SHP77 (cell line): ENCODE measurements around the gene CNTNAP2.

Source experiments
- DNase-seq, 2 experiments: peaks; one replicate each; lab custom pipeline; 2025; lab: John Stamatoyannopoulos, UW

Gene CNTNAP2

DNA sequence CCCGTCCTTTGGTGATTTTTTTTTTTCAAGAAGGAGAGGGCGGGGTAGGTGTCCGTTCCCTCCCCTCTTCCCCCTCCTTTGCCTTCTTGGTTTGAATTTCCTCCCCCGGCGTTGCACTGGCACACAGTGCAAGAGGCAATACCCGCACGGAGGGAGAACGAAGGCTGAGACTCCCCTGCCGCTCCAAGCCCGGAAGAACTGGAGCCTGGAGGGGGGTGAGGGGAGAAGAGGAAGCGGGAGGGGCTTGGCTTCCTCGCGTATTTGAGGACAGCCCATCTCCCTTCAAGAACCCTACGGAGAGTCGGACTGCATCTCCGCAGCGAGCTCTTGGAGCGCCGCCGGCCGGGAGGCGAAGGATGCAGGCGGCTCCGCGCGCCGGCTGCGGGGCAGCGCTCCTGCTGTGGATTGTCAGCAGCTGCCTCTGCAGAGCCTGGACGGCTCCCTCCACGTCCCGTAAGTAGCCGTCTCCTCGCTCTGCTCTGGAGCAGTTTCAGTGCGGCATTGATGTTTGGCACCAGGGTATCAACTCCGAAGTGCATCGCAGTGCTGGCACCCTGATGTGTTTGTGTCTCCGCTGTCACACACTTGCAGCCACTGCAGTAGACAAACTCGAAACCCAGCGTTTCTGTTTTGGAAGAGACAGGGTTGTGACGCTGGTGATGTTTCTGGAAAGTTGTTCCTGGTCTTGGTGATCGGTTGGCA is at the start of gene CNTNAP2:
Gene CNTNAP2 (plus strand): TSS at position 281 of the 702 bp plus-strand sequence. CDS start 76 bp downstream, at position 357.
- DNase-seq: peak; percentile 78 to 89

GRCh38 chr7:146067880-146068279 is 48.7 kb upstream of the CNTNAP2 start:
- no peak for DNase-seq

- peak in 1 of 2 experiments; percentile 5 for DNase-seq
Measured at GRCh38 chr7:146074195-146074765, 42.3 kb upstream of the CNTNAP2 start.

- DNase-seq: no peak
Measured at GRCh38 chr7:146076344-146076743, 40.3 kb upstream of the CNTNAP2 start.

DNA sequence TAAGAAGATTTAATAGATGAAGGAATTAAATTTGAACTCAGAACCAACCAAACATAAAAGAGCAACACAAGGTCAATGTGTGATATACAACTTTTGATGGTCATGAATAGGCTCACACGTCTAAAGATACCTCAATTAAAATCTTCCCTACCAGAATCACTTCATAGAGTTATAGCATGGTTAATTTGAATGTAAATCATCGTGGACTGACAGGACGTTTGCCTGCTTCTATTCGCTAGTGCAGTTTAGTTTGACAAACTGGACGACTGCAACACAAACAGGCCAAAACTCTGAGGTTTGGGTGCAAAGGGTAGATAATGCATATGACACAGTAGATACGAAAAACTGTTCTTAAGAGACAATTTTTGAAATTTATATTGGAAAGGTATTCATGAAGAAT is 32.5 kb upstream of the CNTNAP2 start:
- DNase-seq: no peak

- DNase-seq: peak; percentile 7 to 16
Measured at GRCh38 chr7:146090023-146090645, 26.5 kb upstream of the CNTNAP2 start.

DNA sequence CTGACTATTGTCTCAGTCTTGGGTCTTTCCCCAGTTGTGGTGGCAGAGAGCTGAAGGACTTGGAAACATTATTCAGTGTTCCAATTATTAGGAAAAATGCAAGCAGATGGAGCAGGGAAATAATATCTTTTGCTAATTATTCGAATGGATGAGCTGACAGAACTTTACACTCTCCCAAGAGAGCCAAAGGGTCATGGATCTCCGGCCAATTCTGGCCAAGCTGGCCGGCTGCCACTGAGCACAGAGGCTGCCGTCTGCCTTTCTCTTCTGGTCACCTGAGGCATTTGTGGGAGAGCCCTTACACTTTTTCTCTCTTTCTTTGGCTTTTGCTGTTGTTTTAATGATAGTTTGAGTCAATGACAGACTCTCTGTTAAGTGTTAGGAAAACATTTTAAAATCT is 22.2 kb upstream of the CNTNAP2 start:
- DNase-seq: no peak

DNA sequence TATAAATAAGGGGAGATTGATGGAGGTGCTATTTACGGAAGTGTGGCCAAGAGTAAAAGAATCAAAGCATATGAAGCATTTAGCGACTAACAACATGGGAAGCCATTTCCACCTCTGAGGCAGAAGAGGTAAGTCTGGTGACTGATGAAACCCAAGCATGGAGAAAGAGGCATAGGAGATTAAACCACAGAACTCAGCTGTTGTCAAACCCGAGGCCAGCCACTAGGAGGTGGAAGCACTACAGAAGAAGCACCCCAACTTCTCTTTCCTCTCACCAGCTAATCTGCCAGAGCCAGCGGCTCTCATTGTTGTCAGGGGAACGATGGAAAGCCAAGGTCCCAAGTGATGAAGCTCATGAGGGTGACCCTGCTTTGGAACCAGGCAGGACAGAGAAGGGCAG is 19.6 kb upstream of the CNTNAP2 start:
- DNase-seq: no peak

GRCh38 chr7:146106319-146106718 is 10.3 kb upstream of the CNTNAP2 start:
- no peak for DNase-seq

DNA sequence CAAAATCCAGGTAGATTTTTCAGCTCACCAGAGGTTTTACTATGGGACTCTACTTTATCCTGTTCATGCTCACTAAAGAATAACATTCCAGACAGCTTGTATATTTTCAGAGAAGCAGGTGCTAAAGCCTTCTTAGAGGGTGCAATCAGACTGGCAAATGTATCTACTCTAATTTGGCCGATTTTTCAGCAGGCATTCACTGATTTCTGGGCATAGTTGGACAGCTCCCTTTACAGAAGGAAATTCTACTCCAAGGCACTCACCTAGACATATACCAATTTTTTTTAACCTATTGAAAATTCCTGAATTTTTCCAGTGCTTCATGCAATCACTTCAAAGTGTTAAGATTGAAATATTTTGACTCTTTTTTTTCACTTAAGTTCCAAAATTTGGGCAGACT is 3.8 kb upstream of the CNTNAP2 start:
- DNase-seq: no peak

DNA sequence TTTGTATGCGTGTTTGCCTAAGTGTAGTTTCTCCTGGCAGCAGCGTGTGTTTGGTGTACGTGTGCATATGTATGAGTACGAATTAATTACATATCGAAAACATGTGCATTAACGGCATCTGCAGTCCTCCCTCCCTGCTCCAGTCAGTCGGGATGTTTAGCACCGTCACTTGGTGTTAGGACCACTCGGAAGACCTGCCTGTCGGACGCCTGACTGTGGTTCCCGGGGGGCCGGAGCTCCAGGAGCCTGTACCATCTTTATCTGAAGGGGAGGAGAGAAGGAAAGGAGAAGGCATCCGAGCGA is 1.1 kb upstream of the CNTNAP2 start:
- DNase-seq: peak in 1 of 2 experiments; percentile 63

DNA sequence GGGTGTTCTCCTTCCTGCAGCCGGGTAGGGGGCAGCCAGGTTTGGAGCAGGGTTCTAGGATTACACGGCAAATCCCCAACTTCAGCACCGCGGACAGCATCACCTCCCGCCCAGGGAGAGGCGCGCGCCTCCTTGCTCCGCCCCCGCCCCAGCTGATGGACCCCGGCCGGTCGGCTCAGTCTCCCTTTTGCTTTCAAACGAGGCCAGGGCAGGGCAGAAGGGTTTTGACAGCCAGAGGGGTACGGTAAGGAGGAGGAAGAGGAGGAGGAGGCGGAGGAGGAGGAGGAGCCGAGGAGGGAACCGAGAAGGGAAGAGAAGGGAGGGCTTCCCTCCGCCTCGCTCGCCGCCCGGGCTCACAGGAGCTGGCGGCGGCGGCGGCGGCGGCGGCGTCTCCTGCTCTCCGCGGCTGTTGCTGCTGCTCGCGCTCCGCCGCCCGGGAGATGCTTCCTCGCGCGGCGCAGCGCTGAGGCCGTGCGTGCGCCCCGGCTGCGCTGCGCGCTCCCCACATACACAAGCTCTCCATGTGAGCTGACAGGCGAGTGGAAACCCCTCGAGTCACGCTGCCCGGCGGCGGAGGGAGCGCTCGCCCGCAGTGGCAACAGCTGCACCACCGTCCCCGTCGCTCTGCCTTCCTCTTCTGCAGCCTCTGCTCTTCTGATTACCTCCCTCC is 615 bp upstream of the CNTNAP2 start:
- DNase-seq: peak in 1 of 2 experiments; percentile 89

GRCh38 chr7:146117576-146117975 is 975 bp downstream of the CNTNAP2 start:
- no peak for DNase-seq

DNA sequence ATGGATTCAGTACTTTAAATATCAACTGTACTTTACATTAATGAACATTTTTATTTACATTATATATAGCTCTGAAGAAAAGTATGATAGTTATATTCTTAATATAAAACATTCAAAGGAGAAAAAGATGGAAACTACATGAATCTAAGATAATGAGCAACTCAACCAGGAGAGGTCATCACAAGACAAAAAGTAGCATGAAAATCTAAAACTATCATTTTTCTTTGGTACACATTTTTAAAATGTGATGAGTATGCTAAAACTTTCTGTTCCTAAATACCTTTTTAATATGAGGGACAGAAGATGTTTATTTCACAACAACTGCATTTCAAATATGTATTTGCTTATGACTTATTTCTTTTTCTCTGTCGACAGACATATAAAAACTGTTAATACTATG is 2.4 kb downstream of the CNTNAP2 start:
- no peak for DNase-seq

DNA sequence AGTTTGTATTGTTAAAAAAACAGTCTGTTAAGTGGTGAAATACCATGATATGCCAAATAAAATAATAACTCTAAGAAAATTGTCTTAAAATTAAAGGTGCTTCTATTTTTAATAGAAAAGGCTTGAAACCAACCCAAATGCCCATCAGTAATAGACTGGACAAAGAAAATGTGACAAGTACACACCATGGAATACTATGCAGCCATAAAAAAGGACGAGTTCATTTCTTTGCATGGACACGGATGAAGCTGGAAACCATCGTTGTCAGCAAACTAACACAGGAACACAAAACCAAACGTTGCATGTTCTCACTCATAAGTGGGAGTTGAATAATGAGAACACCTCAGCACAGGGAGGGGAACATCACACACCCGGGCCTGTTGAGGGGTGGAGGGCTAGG is 7.1 kb downstream of the CNTNAP2 start:
- no peak for DNase-seq

DNA sequence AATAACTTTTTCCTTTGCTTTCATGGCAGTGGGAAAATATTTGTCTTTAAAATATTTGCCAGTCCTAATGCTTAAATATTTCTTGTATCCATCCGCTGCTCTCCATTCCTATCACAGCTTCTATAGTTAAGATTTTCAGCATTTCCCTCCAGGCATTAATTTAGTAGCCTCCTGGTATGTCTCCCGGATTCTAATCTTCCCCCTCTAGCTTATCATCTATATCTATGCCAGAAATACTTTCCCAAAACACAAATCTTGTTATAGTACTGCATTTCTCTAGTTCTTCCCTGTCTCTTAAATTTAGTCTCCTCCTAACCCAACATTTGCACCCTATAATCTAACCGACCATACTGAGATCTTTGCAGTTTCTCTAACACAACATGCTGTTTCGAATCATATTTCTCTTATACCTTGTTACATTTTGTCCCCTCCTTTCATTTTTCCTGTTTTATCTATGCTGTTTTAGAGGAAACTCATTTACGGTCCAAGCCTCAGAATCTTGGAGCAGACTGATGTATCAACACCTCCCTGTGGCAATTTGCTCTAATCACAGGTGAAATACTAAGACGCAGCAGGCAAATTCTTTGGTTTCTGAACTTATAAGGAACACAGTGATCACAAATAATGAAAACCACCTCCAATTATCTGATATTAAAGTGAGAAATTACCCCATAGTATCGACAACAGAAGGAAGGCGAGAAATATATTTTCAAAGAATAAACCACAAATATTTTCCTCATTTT is 10.3 kb downstream of the CNTNAP2 start:
- no peak for DNase-seq

DNA sequence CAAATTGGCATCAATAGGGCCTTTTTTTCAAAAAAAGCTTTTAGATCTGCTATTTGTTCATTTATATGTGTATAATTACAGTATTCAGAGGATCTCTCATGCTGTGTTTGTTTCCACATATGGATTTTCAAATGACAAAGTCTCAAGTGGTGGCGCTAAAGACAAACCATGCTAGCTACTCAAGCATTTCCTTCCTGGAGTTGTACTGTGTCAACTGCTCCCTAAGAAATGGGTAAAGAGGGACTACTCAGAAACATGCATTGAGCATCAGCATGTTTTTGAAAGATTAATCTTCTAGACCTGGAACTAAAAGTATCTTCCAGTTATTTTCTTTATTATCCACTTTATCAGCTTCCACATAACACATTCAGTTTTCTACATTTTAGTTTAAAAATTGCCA is 12.7 kb downstream of the CNTNAP2 start:
- DNase-seq: no peak

GRCh38 chr7:146129997-146130396 is 13.4 kb downstream of the CNTNAP2 start:
- no peak for DNase-seq

- DNase-seq: no peak
Measured at GRCh38 chr7:146131701-146132100, 15.1 kb downstream of the CNTNAP2 start.

GRCh38 chr7:146136357-146136875 is 19.8 kb downstream of the CNTNAP2 start:
- peak; percentile 80 to 84 for DNase-seq

DNA sequence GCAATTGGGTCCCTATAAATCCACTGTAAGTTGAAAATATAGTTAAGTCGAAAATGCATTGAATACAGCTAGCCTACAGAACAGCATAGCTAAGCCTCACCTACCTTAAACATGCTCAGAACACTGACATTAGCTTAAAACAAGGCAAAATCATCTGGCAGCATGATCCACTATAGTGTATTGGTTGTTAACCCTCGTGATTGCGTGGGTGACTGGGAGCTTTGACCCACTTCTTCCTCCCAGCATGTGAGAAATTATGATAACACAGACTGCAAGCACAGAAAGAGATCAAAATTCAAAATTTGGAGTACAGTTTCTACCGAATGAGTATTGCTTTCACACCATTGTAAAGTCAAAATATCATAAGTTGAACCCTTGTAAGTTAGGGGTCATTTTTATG is 22.3 kb downstream of the CNTNAP2 start:
- DNase-seq: no peak
